Fibroblast of upper back skin (primary cell): ENCODE data around the gene RAD54L.
A peak's percentile ranks its signal among the peaks of the same experiment; 100 is the strongest.
"Not testable (repeated sequence)": the region's sequence is repeated elsewhere in the genome, so short reads cannot be mapped to it uniquely, and the experiment has no call there.

Experiments
- DNase-seq: peaks from one replicate; pipeline ENCODE4 v3.0.0-alpha.2; 2013

Gene RAD54L

DNA sequence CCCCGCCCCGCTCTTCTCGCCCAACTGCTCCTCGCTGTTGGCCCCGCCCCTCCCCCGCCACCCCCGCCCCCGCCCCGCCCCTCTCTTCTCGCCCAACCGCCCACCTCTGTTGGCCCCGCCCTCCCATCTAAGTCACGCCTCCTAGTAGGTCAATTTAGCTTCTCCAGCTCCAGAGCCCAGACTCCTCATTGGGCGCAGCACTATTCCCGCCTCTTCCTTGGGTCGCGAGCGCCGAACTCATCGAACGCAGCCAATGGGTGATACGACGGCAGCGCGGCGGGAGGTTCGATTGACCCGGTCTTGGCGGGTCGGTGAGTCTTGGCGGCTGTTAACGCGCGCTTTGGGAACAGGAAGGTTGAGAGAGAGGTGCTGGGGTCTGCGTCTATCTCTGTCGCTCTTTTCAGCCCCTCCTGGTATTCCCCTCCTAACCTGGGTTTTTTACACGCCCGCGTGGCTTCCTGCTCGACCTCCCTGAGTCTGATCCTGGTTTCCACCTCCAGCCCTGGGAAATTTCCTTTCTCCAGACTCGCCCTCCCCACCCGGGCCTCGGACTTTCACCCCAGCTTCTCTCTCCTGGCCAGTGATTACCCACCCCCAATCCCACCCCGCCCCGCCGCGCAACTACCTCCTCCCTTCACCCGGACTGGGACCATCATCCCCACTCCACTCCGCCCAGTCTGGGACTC, at the start of gene RAD54L:
Gene RAD54L, plus strand, starts transcription at position 328 of the 686 bp plus-strand sequence. CDS start 643 bp downstream, outside the sequence.
- DNase-seq, result peak; percentile 99

DNA sequence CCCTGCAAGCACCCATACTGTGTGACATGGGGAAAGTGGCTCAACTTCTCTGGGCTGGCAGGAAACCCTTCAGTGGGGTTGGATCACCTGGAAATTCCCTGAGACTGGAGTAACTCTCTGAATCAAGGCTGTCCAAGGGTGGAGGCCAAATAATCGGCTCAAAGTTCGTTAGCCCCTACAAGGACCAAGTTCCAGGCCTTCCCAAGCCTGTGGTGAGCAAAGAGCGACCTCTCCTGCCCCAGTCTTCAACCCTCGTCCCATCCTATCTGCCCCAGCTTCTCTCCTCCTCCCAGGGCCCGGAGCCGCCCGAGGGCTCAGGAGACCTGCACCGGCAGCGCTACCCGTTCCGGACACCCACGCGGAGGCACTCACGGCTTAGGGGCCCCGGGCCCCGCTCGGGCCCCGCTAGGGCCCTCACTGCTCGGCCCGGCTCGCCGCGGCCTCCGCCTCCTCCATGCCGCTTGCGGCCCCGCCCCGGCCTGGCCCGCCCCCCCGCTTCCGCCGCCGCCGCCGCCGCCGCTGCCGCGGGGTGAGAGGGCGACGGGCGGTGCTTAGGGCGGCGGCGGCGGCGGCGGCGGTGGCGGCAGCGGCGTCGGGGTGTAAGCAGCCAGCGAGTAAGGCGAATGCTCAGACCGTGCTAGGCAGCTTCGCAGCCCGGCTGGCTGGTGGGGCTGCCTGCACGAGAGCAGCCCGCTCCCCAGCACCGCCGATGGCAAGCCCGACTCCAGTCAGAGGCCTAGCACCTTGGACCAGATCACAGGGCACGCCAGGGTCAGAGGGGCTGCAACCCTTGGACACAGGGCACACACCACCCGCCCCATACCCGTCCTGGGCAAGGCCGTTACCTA, 49.4 kb upstream of the RAD54L start, which contains the start of gene POMGNT1:
Gene POMGNT1, minus strand, starts transcription at position 471 of the 848 bp plus-strand sequence. CDS start 613 bp downstream, outside the sequence.
- DNase-seq, result peak; percentile 53

DNA sequence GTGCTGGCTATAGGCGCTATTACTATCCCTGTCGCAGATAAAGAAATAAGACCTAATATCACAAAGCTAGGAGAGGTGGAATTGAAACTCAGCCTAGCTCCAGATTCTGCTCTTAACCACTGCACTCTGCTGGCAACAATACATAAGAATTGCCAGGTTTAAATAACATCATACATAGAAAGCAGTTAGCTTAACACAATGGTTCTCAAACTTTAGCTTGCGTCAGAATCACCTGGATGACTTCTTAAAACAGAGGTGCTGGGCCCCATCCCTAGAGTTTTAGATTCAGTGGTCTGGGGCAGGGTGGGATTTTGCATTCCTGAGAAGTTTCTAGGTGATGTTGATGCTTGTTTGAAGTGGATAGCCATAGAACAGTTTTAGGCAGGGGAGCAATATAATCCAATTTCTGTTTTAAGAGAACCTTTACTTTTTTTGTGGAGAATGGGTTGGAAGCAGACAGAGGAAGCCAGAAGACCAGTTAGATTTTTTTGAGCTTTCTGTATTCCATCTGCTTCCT, 48.3 kb upstream of the RAD54L start:
- no peak for DNase-seq

DNA sequence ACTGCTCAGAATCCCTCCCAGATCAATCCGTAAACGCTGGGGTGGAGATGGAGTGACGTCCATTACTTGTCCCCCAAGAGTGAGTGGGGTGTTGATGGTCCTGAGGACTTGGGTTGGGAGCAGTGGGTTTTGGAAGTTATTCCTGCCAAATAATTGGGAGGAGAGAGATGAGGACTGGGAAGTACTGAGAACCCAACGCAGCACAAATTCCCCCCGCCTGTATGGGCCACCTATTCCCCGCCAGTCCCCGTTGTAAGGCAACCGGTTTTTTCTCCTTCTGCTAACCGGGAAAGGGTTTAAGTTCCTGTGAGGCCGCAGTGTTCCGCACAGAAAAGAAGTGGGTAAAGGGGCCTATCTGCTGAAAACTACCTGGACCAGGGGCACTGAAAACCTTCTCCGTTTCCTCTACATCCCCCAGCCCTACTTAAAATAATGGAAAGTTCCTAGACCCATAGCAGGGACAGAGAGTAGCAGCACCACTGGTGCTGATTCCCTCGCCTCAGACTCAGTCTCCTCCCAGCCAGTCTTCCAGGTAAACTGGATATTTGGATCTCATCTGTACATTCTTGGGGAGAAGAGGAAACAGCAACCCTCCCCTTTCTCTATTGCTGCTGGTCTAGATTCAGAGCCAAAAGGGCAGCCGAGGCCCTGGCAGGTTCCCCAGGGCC, 43.7 kb upstream of the RAD54L start:
- DNase-seq, result no peak

DNA sequence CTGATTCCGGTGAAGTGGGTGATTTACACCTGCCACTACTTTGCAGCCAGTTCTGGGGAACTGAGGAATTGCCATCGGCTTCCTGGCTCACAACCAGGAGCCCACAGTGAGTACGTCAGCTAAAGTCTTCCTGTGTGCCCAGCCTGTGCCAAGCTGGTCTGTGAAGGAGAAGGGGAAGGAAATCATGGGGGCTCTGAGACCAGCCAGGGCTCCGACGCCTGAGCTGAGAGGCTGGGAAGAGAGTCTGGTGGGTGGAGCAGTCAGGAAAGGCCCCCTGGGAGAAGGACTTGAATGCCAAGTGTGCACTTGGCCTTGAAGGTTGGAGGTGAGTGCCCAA, 43.2 kb upstream of the RAD54L start:
- DNase-seq, result no peak

DNA sequence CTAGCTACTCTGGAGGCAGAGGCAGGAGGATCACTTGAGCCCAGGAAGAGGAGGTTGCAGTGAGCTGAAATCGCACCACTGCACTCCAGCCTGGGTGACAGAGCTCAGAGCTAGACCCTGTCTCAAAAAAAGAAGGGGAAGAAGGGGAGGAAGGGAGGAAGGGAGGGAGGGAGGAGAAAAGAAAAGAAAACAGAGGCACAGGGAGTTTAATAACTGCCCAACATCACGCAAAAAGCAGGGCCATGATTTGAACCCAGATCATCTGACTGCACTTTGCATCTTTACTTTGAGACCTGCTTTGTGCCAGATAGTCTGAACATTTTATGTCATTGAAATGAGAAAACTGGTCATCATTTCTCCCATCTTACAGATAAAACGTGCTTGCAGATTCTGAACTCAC, 42.4 kb upstream of the RAD54L start:
- no peak for DNase-seq

DNA sequence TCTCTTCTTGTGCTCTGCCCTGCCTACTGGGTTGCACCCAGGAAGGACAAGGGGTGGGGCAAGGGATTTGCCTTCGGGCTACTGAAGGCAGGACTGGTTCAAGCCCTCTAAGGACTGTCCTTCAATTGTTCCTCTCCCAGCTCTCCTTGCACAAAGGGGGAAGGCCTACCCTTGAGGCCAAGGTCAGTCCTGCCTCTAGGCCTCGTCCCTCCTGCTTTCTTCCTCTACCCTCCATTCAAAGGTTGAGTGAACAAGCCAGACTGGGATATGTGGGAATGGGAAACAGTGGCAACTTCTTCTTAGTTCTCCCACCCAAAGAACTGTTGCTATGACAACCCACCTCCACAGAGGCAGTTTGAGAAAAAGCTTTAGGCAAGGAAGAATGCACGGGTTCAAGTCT, 41.8 kb upstream of the RAD54L start:
- no peak for DNase-seq

DNA sequence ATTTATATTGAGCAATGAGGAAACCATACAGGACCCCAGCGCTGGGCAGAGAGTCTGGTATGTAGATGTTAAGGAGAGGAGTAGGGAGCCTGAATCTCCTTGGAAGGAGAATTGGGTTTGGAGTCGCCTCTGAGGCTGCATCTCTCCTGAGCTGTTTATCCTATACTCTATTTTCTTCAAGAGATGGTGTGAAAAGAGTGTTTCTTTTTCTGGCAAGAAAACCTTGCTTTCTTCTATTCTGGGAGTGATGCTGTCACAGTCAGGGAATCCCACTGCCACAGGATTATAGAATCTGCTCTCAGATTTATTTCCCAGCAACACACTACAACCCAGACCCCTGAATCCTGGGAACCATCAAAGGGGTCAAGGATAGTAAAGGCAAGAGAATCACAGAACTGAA, 41.2 kb upstream of the RAD54L start:
- DNase-seq, result no peak

DNA sequence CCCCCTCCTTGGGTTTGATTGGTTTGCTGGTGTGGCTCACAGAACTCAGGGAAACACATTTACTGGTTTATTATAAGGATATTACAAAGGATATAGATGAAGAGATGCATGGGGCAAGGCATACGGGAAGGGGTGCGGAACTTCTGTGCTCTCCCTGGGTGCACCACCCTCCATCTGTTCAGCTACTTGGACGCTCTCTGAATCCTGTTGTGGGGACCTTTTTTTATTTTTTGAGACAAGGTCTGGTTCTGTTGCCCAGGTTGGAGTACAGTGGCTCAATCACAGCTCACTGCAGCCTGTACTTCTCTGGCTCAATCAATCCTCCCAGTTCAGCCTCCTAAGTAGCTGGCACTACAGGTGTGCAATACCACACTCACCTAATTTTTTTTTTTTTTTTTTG, 37.0 kb upstream of the RAD54L start:
- DNase-seq, result no peak

DNA sequence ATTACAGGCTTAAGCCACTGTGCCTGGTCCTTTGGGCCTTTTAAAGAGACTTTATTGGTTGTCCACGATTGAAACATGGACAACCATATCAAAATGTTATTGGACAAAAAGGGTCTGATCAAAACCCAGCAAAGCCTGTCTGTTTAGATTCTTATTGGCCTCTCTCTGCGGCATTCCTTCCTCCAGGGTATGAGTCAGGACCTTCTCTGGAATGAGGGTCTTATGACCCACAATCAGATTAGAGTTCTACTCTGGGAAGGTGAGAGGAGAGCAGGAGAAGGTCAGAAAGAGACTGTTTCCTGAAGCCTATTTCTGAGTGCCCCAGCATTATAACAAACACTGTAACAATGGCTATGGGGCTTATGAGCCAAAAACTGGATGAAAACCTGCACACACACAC, 36.5 kb upstream of the RAD54L start:
- no peak for DNase-seq

DNA sequence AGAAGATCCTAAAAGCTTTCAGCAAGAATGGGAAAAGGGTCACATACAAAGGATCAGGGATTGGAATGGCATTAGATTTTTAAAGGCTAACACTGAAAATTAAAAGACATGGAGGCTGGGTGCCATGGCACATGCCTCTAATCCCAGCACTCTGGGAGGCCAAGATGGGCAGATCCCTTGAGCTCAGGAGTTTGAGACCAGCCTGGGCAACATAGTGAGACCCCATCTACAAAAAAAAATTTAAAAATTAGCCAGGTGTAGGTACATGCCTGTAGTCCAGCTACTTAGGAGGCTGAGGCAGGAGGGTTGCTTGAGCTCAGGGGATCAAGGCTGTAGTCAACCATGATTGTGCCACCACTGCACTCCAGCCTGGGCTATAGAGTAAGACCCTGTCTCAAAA, 32.1 kb upstream of the RAD54L start:
- DNase-seq, result no peak

DNA sequence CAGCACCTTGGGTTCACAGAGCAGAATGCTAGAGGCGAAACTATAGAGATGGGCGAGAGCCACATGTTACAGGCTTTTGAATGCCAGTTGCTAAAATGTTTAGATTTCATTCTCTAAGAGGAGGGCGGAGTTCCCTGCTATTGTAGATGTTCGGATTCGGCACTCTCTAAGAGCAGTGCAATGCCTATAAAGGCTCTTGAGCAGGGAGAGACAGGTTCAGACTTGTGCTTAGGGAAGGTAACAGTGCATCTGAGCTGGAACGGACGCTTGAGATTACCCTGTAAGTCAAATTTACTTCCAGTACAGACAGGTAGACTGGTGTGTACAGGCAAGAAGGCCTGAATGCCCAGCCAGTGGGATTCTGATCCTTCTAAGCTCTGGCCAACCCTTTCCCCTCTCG, 29.1 kb upstream of the RAD54L start:
- no peak for DNase-seq

DNA sequence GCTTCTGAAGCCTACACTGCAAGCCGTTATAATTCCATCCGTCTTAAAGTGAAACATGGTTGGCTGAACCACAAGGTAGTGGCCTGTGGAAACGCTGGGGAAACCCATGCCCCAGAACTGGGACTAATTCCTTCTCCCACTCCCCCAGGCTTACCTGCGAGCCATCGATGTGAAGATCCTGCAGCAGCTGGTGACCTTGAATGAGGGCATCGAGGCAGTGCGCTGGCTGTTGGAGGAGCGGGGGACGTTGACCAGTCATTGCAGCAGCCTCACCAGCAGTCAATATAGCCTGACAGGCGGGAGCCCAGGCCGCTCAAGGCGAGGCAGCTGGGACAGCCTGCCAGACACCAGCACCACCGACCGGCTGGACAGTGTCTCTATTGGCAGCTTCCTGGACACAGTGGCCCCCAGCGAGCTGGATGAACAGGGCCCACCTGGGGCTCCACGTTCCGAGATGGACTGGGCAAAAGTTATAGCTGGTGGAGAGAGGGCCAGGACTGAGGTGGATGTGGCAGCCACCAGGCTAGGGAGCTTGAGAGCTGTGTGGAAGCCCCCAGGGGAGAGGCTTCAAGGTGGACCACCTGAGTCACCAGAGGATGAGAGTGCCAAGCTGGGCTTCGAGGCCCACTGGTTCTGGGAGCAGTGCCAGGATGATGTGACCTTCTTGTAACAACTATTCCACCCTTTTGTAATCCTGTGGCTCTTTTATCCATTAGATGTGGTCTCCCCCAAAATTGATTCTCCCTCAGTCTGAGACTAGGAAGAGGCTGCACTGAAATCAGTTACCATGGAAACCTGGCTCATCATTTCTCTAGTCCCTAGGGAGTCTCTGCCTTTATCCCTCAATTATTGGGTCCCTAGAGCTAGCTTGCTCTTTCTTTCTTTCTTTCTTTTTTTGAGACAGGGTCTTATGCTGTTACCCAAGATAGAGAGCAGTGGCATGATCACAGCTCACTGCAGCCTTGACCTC, 27.7 kb upstream of the RAD54L start:
- DNase-seq, result peak; percentile 12

DNA sequence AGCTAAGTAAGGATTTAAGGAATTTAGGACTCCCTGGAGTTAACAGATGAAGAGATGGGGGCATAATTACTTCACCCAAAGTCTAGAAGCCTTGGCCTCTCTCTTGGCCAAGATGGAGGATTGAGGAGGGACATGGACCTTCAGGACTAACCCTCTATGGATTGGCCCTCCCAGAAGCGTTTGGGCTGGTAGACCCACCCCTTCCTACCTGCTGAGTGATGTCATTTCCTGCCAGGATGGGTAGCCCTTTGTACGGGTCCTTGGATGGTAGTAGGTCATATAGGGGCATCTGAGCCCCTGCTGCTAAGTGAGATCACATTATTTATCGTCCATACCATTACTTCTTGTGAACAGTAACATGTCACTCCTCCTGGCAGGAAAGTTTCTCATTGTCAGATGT, 26.8 kb upstream of the RAD54L start:
- no peak for DNase-seq

DNA sequence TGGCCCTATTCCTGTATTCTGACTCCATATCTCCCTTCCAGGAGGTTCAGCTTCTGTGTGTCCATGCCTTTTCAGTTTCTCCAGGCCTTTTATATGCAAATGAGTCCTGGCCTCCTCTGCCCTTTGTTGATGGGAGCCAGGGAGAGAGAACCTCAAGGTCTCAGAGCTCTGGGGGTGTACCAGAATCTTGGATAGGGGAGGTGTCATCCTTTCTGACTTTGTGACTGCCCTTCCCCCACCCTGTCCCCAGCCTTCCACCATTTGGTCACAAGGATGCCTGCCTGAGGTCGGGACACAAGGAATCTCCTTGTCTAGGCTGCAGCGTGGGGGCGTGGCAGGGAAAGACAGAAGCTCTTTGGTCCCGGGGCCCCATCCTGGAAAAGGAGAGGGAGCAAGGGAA, 25.8 kb upstream of the RAD54L start:
- no peak for DNase-seq

DNA sequence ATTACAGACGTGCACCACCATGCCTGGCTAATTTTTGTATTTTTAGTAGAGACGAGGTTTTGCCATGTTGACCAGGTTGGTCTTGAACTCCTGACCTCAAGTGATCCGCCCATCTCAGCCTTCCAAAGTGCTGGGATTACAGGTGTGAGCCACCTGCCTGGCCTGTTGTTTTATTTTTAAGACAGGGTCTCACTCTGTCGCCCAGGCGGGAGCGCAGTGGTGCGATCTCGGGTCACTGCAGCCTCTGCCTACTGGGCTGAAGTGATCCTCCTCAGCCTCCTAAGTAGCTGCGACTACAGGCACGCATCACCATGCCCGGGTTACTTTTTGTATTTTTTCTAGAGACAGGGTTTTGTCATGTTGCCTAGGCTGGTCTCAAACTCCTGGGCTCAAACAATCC, 24.5 kb upstream of the RAD54L start:
- DNase-seq, result not testable (repeated sequence)

DNA sequence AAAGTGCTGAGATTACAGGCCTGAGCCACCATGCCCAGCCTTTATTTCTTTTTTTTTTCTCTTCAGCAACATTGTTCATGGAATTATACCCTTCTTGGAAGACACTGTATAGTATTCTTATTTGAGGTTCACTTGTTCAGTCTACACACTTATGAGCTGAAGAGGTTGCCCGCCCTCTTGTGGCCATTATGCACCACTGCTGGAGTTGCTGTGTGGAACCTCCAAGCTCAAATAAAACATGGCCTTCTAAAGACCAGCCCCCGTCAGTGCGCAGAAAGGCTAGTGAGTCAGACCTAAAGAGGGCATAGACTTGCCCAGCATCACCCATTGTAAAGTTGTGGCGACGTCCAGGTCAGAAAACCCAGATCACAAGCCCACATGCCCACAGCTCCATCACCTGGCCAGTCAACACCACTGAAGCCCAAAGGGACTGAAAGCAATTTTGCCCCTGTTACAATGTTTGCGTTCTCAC, 24.1 kb upstream of the RAD54L start:
- DNase-seq, result peak; percentile 84

DNA sequence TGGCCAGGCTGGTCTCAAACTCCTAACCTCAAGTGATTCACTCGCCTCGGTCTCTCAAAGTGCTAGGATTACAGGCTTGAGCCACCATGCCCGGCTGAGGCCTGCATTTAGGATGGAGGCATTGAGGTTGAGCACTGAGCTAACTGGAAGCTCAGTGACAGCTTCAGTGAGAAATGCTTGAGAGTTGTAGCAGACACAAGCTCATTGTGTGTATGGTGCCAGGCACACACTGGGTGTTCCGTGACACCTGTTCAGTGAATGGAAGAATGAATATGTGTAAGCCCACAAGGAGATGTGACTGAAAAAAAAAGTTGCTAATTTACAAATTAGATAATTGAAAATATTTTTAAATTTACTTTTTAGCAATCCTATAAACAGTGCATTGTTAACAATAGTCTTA, 22.6 kb upstream of the RAD54L start:
- no peak for DNase-seq

DNA sequence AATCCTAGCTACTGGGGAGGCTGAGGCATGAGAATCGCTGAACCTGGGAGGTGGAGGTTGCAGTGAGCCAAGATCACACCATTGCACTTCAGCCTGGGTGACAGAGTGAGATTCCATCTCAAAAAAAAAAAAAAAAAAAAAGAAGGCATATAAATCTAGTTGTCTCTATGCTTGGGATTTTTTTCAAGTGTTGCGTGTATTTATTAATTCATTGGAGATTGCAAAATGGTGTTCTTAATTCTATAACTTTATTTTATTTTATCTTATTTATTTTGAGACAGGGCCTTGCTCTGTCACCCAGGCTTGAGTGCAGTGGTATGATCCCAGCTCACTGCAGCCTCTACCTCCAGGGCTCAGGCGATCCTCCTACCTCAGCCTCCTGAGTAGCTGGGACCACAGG, 16.3 kb upstream of the RAD54L start:
- DNase-seq, result not testable (repeated sequence)

DNA sequence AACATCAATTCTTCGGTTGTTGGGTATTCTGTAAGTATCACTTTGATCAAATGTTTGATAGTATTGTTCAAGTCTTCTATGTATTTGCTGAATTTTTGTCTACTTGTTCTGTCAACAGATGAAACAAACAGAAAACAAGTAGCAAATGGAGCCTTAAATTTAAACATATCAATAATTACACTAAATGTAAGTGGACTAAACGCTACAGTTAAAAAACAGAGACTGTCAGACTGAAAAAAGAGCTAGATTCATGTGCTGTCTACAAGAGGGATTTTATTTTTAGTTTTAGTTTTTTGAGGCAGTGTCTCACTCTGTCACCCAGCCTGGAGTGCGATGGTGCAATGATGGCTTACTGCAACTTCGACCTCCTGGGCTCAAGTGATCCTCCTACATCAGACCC, 10.7 kb upstream of the RAD54L start:
- DNase-seq, result no peak

DNA sequence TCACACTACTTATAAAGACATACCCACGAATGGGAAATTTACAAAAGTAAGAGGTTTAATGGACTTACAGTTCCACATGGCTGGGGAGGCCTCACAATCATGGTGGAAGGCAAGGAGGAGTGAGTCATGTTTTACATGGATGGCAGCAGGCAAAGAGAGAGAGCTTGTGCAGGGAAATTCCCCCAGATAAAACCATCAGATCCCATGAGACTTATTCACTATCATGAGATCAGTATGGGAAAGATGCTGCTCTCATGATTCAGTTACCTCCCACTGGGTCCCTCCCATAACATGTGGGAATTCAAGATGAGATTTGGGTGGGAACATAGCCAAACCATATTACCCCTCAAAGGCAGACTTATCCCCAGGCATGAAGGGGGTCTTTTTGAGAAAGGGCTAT, 8.7 kb upstream of the RAD54L start:
- DNase-seq, result peak; percentile 83

DNA sequence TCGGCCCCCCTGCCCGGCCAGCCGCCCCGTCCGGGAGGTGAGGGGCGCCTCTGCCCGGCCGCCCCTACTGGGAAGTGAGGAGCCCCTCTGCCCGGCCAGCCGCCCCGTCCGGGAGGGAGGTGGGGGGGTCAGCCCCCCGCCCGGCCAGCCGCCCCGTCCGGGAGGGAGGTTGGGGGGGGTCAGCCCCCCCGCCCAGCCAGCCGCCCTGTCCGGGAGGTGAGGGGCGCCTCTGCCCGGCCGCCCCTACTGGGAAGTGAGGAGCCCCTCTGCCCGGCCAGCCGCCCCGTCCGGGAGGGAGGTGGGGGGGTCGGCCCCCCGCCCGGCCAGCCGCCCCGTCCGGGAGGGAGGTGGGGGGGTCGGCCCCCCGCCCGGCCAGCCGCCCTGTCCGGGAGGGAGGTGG, 5.8 kb upstream of the RAD54L start:
- DNase-seq, result not testable (repeated sequence)
